ENCODE measurements around the gene SLC35G6. TPM values are rescaled to one million over a fixed set of nuclear protein-coding genes. Genes with fewer than 3 reads are reported as not detected.

Gene SLC35G6
- total and polyA plus RNA-seq, 2 of the 13 experiments (the other 11 are each of a cell fraction or from before 2014, with no cell fraction given) = 0.07 TPM; not detected in 1

DNA sequence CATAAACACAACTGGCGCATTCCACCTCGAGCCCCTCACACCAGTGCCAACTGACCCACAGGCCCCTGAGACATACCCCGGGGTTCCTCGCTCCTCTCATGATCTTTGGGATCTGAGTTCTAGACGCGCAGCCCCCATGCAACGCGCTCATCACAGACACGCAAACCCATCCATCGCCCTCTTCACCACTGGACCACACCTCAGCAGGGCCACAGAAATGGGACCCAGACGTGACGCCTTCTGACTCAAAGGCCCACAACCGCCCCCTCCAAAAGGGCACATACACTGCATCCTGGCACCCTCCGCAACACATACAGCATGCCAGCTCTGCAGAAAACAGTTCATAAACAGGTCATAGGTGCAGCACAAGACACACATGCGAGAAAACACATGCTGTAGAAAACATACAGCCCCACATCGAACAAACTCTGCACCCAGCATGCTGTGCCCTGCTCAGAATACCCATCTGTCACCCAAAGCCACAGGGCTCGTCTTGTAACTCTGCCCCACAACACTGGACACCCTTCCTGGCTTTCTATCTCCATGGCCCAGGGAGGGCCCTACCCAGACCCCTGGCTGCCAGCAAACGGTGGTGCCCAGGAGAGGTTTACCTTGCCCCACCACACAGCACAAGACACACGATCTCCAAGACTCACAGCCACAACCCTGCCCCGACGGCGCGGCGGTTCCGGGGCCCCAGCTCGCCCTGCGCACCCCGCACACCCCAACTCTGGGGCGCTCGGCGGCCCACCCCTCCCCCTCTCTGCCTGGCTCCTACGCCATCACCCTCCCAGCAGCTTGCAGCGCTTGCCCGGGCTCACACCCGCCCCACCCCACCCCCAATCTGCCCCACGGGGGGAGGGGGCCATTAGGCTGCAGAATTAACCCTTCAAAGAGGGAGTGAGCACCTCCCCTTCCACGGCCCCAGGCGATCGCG, 2.7 kb upstream of the SLC35G6 start:
- FAIRE-seq (no peak), ATAC-seq (peak; percentile 17), DNase-seq (ENCODE audit: low spot score) (no peak)
- WGBS (ENCODE audit: low lambda C conversion rate) = 11% methylated on average over 8 of the region's 40 CpGs
- Histone ChIP-seq H2AFZ (ENCODE audit: low read length) (no peak overlapping the region), H3K4me1 (ENCODE audit: insufficient read depth, low read length) (peaks cover 83% of the 10 kb centered on the region), H3K27ac (ENCODE audit: extremely low read length, insufficient read depth, low read length) (peak overlapping the region; percentile 75), H3K4me2 (ENCODE audit: low read depth, low read length) (peak overlapping the region; percentile 85), H3K27me3 (ENCODE audit: control insufficient read depth in 1 of 2, insufficient read depth in 2 of 2, low read length in 2 of 2) (no peaks in the 10 kb centered on the region; a peak in 1 of 5 replicates), H3K4me3 (replicated peaks in 1 of 3; ENCODE audit: insufficient read depth in 1 of 3, low read depth in 2 of 3, low read length in 3 of 3) (peak overlapping the region; percentile 72 to 86 (median 79)), H4K20me1 (ENCODE audit: insufficient read depth, low read length) (peaks cover 30% of the 10 kb centered on the region), H3K79me2 (ENCODE audit: insufficient read depth, low read length) (peaks cover 48% of the 10 kb centered on the region), H3K36me3 (replicated peaks in 1 of 2; ENCODE audit: control insufficient read depth in 1 of 2, insufficient read depth in 2 of 2, low read length in 2 of 2) (no peaks in the 10 kb centered on the region), H3K9me3 (ENCODE audit: low read length) (no peaks in the 10 kb centered on the region), H3K9ac (ENCODE audit: insufficient read depth, low read depth, low read length) (peak overlapping the region; percentile 86)
- intact Hi-C loops (cut with micrococcal nuclease; ENCODE audit: unreplicated experiment) = no loop called here
- CTCF ChIA-PET (ENCODE audit: low intra/inter-chr PET ratio, low total read pairs) = no interaction called here
- in situ Hi-C loops (cut with HindIII; ENCODE audit: extremely low pct_ligation_motif_present, low pct_unique_long_range_greater_than_20kb) = loop anchor here (5.0 kb wide), 1 partner anchor 41 kb away; the partner anchor contains the start of genes FGF11 and TMEM102
- TSS peak; percentile 1 for BruUV-seq (replicated peaks)
- POLR2A ChIA-PET = interaction anchor here (0.9 to 5.3 kb wide), 6 partner anchors 7 to 122 kb away, joined by 4 to 35 read pairs (median 16); partner anchors contain the start of genes CHRNB1, PLSCR3, POLR2A and TMEM256
- TF ChIP-seq ZNF451 (CRISPR knock-in tag; IDR thresholded peaks at IDR 0.05) (0 out of 2 replicates have a peak, but pooled peaks have one; percentile 21), ESRRA (CRISPR knock-in tag; IDR thresholded peaks at IDR 0.05; ENCODE audit: low read depth) (0 out of 2 replicates have a peak, but pooled peaks have one; percentile 15), LCORL (IDR thresholded peaks at IDR 0.05) (no peak), LCORL (CRISPR knock-in tag; IDR thresholded peaks at IDR 0.05) (no peak; the same call in 1 of the 2 replicates), ZMYM3 (CRISPR knock-in tag; IDR thresholded peaks at IDR 0.05) (0 out of 2 replicates have a peak, but pooled peaks have one; percentile 9), PHF5A (CRISPR knock-in tag; IDR thresholded peaks at IDR 0.05; ENCODE audit: low read depth, unreplicated experiment) (no peak), FOXA3 (CRISPR knock-in tag; IDR thresholded peaks at IDR 0.05) (0 out of 2 replicates have a peak, but pooled peaks have one; percentile 9), ZFY (CRISPR knock-in tag; IDR thresholded peaks at IDR 0.05) (no peak; the same call in 1 of the 2 replicates), KDM2A (CRISPR knock-in tag; IDR thresholded peaks at IDR 0.05; ENCODE audit: borderline replicate concordance, low read depth) (no peak; the same call in 1 of the 2 replicates), NONO (IDR thresholded peaks at IDR 0.05) (no peak), NONO (CRISPR knock-in tag; conservative IDR thresholded peaks at IDR 0.05) (peak; percentile 74), ZNF225 (CRISPR knock-in tag; IDR thresholded peaks at IDR 0.05) (0 out of 2 replicates have a peak, but pooled peaks have one; percentile 7), MYPOP (CRISPR knock-in tag; IDR thresholded peaks at IDR 0.05) (no peak), TFAP4 (IDR thresholded peaks at IDR 0.05; ENCODE audit: borderline replicate concordance, low read depth) (no peak), THRA (CRISPR knock-in tag; IDR thresholded peaks at IDR 0.05; ENCODE audit: borderline replicate concordance) (no peak), ZFX (CRISPR knock-in tag; IDR thresholded peaks at IDR 0.05; ENCODE audit: low read depth) (peak; percentile 23; the same call in 1 of the 2 replicates), TCF12 (IDR thresholded peaks at IDR 0.05) (no peak), TCF12 (CRISPR knock-in tag; IDR thresholded peaks at IDR 0.05) (no peak), NFYB (CRISPR knock-in tag; IDR thresholded peaks at IDR 0.05) (no peak)
- TF ChIP-seq, protein P1, sequence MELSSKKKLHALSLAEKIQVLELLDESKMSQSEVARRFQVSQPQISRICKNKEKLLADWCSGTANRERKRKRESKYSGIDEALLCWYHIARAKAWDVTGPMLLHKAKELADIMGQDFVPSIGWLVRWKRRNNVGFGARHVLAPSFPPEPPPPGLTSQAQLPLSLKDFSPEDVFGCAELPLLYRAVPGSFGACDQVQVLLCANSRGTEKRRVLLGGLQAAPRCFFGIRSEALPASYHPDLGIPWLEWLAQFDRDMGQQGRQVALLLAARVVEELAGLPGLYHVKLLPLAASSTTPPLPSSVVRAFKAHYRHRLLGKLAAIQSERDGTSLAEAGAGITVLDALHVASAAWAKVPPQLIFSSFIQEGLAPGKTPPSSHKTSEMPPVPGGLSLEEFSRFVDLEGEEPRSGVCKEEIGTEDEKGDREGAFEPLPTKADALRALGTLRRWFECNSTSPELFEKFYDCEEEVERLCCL (CRISPR knock-in tag; IDR thresholded peaks at IDR 0.05; ENCODE audit: borderline replicate concordance) = no peak

Data from HepG2 (cell line).